GM20000 (cell line): ENCODE measurements around the gene S100A2.

Experiments used
- DNase-seq: peaks from one replicate; pipeline ENCODE4 v3.0.0; 2012; ENCODE audit warnings: low spot score
- TF ChIP-seq, protein P1 (sequence below): IDR thresholded peaks from 2 replicates; pipeline ENCODE4 v1.5.1; 2012; ENCODE audit warnings: mild to moderate bottlenecking, control low read depth; ENCODE audit errors: extremely low read depth, missing control alignments

S100A2 gene

GRCh38 chr1:153550827-153551500 lies 14.7 kb downstream of the S100A2 start:
- no peak for DNase-seq
- TF ChIP-seq, protein P1, sequence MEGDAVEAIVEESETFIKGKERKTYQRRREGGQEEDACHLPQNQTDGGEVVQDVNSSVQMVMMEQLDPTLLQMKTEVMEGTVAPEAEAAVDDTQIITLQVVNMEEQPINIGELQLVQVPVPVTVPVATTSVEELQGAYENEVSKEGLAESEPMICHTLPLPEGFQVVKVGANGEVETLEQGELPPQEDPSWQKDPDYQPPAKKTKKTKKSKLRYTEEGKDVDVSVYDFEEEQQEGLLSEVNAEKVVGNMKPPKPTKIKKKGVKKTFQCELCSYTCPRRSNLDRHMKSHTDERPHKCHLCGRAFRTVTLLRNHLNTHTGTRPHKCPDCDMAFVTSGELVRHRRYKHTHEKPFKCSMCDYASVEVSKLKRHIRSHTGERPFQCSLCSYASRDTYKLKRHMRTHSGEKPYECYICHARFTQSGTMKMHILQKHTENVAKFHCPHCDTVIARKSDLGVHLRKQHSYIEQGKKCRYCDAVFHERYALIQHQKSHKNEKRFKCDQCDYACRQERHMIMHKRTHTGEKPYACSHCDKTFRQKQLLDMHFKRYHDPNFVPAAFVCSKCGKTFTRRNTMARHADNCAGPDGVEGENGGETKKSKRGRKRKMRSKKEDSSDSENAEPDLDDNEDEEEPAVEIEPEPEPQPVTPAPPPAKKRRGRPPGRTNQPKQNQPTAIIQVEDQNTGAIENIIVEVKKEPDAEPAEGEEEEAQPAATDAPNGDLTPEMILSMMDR = no peak

DNA sequence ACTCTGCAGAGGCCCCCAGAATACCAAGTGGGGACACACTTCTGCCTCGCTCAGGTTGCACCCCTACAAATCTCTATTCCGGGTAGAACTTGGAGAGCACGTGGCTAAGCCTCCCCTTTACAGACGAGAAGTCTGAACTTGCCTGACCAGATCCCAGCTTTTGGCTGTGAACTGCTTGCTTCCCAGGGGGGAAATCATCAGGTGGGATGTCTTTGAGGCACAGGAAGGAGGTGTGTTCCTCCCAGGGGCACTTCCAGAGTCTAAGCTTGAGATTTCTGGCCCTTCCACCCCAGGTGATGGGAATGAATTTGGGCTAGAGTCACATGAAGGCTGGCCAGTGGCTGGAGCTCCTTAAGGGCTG lies 15.3 kb downstream of the S100A2 start:
- no peak for DNase-seq
- TF ChIP-seq, protein P1 = no peak

GRCh38 chr1:153549741-153550397 lies 15.8 kb downstream of the S100A2 start:
- no peak for DNase-seq
- TF ChIP-seq, protein P1 = no peak

GRCh38 chr1:153548722-153549688 lies 16.6 kb downstream of the S100A2 start, which contains the start of gene S100A3:
Gene S100A3, minus strand, starts transcription at chr1:153549258. Its CDS starts 773 bp downstream, at chr1:153548485.
- no peak for DNase-seq
- TF ChIP-seq, protein P1 = no peak

DNA sequence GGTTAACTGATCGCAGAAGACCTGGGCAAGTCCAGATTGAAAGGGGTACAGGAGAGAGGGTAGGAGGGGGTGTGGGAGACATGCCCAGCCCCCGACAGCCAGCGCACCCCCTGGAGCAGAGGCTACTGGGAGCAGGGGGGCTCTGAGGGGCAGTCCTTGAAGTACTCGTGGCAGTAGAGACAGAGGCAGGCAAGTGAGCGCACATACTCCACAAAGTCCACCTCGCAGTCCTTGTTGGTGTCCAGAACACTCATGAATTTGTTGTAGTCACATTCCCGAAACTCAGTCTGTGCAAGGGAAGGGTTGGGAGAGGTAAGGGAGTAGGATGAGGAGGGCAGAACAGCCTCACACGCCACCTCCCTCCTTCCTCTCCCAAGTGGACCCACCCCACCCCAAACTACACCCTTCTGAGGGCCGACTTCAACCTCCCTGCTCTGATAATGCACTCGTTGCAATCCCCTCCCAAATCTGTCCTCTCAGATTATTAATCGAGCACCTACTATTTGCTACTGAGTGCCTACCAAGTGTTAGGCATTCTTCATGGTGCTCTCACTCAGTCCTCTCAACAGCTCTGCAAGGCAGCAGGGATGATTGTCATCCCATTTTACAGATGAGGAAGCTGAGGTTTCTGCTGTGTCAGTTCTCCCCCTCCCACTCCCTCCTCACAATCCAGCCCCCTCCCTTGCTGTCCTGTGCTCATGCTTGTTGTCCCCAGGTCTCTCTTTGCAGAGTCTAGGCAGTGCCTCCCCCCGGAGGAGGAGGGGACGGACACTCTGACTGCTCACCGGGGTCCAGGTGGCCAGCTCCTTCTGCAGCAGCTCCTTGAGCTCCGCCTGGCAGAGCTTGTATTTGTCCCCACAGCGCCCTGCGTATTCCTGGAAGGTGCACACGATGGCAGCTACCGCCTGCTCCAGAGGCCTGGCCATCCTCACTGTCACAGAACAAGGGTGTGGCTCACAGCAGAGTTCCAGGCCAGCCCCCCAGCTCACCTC lies 17.8 kb downstream of the S100A2 start:
- TF ChIP-seq, protein P1 = no peak
- DNase-seq = no peak

GRCh38 chr1:153546796-153547559 lies 18.7 kb downstream of the S100A2 start:
- TF ChIP-seq, protein P1 = no peak
- no peak for DNase-seq
